HuH-7 (cell line): Measurements from ENCODE around the gene ANKEF1.
A peak's percentile ranks its signal among the peaks of the same experiment; 100 is the strongest.

Experiments used
- DNase-seq: peaks from one replicate; pipeline ENCODE4 v3.0.0; 2011; ENCODE audit warnings: low spot score

Gene ANKEF1

DNA sequence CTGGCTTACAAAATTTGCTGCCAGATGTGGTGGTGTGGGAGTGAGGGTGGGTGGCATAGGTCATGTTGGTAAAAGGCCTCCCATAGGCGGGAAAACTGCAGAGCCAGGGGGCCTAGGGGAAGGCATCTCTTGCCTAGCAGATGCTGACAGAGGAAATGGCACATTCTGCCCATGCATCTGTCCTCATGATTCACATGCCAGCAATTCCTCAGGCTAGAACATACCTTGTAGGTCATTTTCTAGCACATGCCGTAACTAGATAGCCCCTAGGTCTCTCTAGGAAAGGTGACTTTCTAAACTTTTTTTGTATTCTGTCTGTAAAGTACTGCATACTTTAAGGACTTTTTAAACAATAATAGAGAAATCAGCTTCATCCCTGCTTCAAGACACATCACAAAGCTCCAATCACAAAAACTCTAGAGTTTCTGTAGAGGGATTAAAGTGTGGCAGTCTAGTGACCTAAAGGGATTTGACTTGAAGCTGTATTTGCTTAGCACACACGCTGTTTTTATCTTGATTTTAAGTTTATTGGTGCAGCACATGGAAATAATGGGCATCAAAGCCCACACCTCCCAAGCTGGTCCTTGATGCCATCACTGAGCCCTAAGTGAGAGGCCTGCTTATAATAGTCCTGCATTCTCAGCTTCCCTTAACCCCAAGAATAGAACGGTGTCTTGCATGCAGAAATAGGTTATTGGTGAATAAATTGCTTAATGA, 55.2 kb downstream of the ANKEF1 start:
- no peak for DNase-seq

- peak; percentile 66 for DNase-seq
These were observed 55.9 kb downstream of the ANKEF1 start for GRCh38 chr20:10090588-10091166.

DNA sequence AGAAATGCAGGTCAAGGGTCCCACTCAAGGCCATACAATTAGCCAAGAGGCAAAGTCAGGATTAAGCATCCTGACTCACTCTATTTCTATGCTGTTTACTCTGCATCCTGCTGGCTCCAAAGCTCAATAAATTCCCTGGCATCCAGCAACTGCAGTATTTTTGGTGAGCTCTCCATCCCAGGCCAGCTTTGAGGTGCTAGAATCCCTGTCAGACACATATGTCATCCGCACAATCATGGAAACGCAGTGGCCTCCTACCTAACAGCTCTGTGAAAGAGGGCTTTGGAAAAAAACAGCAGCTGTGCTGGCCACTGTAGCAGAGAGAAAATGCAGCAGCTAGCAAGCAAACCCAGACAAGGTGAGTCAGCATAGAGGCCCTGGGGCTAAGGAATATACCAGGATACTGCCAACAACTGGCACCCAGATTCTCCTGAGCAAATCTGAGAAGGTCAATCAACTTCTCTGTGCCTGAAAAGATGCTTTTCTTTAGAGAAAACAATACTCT, 58.4 kb downstream of the ANKEF1 start:
- no peak for DNase-seq

GRCh38 chr20:10094566-10095173, 59.9 kb downstream of the ANKEF1 start:
- DNase-seq: no peak

DNA sequence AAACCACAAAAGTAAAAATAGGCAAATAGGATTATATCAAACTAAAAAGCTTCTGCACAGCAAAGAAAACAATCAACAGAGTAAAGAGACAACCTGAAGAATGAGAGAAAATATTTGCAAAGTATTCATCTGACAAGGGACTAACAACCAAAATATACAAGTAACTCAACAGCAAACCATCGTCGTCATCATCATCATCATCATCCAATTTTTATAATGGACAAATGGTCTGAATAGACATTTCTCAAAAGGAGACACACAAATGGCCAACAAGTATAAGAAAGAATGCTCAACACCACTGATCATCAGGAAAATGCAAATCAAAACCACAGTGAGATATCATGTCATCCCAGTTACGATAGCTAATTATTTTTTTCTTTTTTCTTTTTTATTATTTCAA, 62.0 kb downstream of the ANKEF1 start:
- DNase-seq: no peak

GRCh38 chr20:10105046-10105445, 70.3 kb downstream of the ANKEF1 start:
- no peak for DNase-seq
